HL-60/S4 (cell line): Measurements from ENCODE around the gene SLC36A4.
"Not testable (repeated sequence)": the region's sequence is repeated elsewhere in the genome, so short reads cannot be mapped to it uniquely, and the experiment has no call there.

Experiments used
- in situ Hi-C: fragments of 300-500 bp; cut with MboI; formaldehyde crosslinking; loops from 2 replicates; pipeline ENCODE4 v1.14.3; 2022; ENCODE audit warnings: low sequenced_read_pairs

Gene SLC36A4

DNA sequence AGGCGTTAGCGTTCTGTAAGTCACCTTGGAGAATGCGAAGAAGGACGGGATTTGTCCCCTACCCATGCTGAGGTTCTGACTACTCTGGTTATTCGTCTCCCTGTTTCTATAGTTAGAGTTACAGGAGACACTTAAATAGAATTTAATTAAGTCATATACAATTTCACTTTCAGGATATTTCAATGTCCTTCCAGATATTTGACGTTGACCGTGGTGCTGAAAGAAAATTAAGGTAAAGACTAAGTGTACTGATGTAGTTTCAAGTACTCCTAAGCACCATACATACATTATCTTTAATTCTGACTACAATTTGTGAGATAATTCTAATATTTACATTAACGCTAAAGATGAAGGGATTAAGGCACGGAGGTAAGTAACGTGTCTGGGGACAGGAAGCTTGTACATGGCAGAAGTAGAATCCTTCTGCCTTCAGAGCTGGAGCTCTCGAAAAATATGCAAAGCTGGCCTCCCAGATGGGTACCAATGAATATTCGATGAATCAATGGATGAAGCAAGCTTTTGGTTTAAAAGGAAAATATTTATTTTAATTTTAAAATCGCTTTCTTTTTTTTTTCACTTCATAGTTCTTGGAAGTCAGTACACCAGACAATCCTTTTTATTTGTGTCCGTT, 539 bp upstream of the SLC36A4 start:
- in situ Hi-C loops: no loop called here

DNA sequence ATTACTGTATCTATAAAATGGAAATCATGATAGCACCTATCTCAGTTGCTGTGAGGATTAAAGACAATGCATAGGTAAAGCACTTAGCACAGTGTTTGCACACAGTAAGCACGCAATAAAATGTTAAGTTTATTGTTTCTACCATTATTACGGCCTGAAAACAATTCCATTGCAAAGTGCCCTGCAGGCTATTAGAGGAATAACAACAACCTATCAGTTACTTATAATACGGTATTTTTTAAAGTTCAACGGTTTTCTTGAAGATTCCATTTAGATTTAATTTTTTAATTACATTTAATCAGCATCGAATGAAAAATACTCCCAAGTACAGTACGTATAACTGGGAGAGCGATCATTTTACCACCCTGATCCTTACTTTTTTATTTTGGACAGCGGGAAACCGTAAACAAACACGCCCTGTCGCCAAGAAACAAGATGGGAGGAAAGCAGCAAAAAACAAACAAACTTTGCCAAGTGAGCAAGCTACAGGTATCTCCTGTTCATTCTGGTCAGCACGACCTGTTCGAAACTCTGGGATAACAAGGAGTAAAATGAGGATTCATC, 893 bp downstream of the SLC36A4 start:
- in situ Hi-C loops: no loop called here

DNA sequence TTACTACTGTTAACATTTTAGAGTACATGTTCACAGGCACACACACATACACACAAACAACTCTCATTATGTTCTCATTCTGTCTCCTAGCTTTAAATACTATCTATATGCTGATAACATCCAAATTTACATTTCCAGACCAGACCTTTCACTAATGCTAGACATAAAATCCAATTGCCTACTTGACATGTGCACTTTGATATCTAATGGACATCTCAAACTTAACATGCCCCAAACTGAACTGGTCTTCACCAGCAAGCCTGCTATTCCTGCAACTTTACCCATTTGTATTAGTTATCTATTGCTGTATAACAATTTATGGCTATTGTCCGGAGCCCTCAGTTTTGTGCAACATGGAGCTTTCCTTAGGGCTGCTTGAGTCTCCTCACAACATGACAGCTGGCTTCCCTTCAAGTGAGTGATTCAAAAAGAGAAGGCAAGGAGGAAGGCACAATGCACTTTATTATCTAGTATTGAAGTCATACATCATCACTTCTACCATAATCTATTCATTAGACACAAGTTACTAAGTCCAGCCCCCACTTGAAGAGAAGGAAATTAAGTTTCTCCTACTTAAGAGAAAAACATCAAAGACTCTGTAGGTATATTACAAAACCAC, 3.0 kb downstream of the SLC36A4 start:
- in situ Hi-C loops: no loop called here

DNA sequence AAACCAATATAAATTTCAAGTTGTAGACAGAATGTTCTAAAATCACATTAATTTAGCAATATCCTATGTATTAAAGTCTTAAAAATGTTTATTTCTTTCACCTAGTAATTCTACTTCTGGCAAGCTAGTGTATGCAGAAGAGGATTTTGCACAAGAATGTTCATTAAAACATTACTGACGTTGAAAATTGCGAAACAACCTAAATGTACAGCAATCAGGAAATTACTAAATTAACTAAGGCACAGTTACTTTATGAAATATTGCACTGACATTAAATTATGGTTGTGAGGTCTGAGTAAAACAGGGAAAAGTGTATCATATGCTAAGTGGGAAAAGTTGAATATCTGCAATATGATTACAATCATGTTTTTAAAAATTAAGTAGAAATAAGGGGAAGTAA, 4.1 kb downstream of the SLC36A4 start:
- in situ Hi-C loops: no loop called here

DNA sequence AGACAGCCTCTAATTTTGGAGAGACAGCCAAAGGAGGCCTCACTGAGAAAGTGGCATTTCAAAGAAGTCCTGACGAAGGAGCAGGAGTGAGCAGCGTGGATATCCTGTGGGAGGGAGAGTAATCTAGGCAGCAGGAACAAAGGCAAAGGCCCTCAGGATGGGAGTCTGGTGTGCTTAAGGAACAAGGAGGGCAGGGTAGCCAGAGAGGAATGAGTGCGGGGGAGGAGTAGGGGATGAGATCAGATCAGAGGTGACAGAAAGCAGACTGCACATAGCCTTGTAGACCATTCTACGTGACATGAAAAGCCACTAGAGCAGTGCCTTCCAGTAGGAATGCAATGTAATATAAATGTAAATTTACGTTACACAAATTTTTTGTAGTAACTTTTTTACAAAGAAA, 5.6 kb downstream of the SLC36A4 start:
- in situ Hi-C loops: no loop called here

DNA sequence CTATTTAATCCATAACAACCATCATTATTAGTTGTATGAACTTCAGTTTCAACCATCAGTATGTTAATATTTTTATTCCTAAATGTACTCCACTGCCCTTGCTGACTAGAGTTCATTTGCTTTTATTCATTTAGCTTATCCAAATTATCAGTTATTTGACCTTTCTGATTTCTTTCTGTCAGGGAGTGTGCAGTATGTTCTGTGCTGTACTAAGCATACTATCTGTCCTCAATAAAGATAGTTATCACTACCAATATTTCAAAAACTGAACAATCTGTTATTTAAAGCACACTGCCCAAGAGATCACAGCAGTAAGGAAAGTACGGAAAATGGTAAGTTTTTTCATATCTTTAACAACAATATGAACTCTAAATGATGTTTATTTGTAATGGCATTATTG, 8.3 kb downstream of the SLC36A4 start:
- in situ Hi-C loops: no loop called here

DNA sequence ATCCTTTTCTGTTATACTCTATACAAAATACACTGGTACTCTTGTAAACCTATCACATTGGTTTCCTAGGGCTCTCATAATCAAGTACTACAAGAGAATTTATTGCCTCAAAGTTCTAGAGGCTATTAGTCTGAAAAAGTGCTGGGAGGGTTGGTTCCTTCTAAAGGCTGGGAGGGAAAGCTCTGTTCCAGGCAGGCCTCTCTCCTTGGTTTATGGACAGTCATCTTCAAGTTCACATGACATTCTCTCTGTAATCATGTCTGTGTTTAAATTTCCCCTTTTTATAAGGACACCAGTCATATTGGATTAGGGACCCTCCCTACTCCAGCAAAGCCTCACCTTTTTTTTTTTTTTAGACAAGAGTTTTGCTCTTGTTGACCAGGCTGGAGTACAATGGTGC, 9.1 kb downstream of the SLC36A4 start:
- in situ Hi-C loops: no loop called here

DNA sequence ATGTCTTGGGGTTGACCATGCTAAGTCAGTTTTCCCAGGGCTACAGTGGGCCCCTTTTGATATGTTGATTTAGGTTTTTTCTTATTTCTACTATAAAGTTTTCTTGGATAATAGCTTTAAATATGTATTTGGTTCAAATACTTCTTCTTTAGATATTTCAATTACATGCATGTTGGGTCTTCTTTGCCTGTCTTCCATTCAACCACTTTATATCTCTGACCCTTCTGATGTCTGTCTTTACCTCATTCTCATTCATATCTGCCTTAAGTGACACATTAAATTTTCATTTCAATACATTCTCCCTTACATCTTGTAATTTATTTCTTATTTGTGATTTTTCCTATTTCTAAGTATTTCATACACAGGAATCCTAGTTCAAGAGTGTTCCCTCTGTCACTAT, 10.5 kb downstream of the SLC36A4 start:
- in situ Hi-C loops: no loop called here

DNA sequence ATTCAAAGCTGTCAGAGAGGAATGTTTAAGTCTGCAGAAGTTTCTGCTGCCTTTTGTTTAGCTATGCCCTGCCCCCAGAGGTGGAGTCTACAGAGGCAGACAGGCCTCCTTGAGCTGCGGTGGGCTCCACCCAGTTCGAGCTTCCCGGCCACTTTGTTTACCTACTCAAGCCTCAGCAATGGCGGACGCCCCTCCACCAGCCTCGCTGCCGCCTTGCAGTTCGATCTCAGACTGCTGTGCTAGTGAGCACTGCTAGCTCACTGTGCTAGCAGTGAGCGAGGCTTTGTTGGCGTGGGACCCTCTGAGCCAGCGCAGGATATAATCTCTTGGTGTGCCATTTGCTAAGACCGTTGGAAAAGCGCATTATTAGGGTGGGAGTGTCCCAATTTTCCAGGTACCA, 19.9 kb downstream of the SLC36A4 start:
- in situ Hi-C loops: not testable (repeated sequence)

DNA sequence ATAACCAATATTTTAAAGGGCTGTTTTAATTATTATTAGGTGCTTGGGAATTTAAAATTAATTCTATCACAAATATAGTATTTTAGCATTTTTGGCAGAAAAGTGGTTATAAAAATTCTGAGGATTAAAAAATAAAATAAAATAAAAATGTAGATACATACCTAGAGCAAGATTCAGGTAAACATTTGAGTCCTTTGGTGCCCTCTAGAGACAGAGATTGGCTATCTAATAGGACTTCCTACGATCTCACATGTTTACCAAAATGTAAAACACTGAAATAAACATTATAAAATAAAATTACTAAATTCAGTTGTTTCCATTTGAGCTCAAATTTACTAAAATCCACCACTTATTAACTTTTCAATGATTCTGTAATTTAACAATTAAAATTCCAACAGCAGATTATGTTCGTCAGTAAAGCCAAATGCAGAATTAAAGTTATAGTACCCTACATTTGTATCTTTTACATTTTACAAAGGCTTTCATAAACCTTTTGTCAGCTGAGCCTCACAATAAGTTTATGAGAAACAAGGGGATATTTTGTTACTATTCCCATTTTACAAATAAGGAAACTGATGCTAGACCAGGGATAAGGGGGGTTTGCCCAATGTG, 27.7 kb downstream of the SLC36A4 start:
- in situ Hi-C loops: no loop called here

DNA sequence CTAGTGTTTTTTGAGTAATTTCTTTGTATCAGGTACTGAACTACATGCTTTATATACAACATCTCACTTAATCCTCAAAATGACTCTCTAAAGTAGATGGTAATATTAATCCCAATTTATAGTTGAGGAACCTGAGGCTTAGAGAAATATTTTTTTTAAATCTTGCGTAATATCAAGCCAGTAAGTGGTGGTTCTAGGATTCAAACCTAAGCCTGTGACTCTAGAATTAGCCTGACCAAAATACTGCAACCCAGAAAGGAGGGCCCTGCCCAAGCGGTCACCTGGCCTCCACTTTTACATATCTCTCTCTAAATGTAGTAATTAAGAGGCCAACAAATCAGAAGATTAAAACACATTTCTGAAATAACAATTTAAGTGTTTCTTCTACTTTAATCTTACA, 28.6 kb downstream of the SLC36A4 start:
- in situ Hi-C loops: no loop called here

DNA sequence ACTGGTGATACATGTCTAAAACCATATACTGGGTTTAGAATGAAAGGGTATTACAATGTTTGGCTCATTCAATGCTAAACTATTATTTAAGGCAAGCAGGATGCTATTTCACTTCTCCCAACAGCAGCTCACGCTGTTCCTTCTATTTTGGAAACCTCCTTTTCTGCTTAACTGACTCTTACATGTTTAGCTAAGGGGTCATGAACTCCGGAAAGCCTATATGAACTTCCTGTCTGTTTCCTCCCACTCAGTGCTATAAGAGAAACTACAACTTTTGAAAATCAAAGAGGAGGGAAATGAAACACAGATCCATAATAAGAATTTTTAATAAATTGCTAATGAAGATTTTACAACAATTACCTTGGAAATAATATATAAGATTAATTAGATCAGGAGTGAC, 30.9 kb downstream of the SLC36A4 start:
- in situ Hi-C loops: no loop called here

DNA sequence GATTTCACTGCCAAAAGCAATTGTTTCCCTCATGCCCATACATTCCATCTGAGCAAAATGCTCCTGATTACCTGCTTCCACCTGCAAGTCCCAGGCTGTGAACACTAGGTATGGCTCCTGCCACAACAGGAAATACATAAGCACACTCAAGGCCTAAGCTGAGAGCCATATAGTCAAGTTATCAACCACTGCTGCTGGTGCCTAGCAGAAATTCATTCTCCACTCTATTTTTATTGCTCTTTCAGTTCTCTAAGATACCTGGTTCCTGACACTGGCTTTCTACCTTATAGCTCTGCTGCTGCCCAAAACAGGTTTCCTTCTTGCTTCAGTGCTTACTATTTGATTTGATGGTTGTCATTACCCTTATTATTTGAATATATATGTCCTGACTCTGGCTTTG, 31.6 kb downstream of the SLC36A4 start:
- in situ Hi-C loops: no loop called here

DNA sequence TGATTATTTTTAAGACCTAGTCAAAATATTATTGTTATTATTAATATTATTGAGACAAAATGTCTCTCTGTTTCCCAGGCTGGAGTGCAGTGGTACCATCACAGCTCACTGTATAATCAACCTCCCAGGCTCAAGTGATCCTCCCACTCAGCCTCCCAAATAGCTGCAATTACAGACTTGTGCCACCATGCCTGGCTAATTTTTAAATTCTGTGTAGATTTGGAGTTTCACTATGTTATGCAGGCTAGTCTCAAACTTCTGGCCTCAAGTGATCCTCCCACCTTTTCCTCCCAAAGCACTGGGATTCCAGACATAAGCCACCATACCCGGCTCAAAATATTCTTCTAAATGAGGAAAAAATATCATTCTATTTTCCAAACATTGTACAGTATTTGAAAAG, 37.0 kb downstream of the SLC36A4 start:
- in situ Hi-C loops: no loop called here

DNA sequence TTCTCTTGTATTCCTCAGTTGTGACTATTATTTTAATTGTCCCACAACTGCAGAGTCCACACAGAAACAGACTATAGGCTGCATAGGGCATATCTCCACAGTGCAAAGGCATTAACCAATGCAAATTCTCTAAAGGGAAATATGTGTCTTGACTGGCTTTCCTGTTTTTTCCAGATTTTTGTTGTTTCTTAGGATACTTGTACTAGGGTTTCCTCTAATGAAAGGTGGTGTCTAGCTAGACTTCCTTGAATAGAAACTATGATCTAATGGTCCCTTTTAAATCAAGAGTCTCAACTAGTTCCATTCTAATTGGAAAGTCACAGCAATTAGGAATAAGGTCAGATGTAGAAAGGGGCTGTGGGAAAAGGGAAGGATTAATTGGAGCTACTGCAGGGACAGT, 37.6 kb downstream of the SLC36A4 start:
- in situ Hi-C loops: no loop called here

DNA sequence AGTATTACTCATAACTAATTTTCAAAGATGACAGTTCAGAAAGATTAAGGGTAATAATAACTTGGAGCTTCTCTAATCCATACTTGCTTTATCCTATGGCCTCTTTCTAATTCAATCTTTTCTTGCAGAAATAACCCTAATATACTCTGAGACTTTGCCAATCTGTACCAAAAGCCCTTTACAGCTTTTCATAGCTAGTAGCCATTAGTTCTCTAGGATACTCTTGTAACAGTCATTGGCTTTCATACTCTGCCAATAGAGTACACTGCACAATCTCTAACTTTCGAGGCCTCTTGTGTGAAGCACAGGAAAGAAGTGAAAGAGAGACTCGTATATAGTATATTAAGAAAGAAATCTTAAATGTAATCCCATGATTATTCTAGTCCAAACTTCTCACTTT, 38.1 kb downstream of the SLC36A4 start:
- in situ Hi-C loops: no loop called here

DNA sequence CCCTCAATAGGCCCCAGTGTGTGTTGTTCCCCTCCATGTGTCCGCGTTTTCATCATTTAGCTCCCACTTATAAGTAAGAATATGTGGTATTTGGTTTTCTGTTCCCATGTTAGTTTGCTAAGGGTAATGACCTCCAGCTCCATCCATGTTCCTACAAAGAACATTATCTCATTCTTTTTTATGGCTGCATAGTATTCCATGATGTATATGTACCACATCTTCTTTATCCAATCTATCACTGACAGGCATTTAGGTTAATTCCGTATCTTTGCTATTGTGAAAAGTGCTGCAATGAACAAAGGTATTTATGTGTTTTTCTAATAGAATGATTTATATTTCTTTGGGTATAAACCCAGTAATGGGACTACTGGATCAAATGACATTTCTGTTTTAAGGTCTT, 42.1 kb downstream of the SLC36A4 start:
- in situ Hi-C loops: no loop called here

DNA sequence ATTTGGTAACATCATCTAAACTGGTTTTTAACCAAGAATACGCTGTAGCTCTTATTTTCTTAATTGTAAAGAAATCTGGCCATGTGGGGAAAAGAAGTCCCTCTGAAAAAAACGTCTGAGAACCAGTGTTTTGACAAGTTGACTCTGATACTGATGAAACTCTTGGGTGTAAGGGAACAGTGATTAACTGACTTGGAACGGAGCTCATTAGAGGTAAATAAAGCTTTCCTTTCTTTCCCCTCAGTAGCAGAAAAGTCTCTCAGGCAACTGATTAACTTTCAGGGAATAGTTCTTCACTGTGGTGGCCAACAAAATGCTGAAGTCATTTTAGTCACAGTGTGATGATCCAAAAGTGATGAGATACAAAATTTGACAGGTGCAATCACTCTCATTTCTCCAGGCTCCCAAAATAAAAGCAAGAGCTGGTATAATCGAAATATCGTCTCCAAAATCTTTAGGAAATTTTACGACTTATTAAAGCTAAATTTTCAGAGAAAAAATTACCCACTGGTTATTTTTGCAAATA, 52.3 kb downstream of the SLC36A4 start:
- in situ Hi-C loops: no loop called here

DNA sequence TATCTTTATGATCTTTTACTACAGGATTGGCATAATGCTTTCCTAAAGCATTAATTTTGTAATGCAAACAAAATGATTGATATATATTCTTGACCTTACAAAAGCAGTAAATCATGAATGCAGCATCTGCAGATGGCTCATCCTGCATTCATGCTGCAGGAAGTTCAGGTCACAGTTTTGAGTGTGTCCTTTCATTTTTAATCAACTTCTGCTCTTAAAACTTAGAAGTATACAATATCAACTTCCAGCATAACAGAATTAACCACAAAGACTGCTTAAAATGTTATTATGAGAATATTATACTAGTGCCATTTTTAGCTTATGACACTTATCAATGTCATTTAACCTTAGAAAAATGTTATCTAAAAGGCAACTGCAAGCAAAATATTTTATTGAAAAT, 54.0 kb downstream of the SLC36A4 start:
- in situ Hi-C loops: no loop called here

DNA sequence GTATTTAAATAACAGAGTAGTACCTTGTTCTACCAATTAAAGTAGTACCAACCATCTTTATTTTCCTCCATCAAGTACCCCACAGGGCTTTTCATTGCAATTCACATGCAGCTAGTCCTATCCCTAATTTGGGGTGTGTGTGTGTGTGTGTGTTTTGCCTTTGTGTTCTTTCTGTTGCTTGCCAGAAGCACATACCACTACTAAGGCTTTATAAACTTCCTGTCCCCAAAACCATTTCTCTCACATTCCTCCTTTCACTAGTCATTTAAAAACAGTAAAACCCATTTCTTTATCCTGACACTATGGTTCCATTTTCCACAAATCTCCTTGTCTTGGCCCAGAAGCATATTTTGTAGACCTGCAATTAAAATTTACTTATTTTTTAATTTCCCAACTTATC, 54.6 kb downstream of the SLC36A4 start:
- in situ Hi-C loops: no loop called here

DNA sequence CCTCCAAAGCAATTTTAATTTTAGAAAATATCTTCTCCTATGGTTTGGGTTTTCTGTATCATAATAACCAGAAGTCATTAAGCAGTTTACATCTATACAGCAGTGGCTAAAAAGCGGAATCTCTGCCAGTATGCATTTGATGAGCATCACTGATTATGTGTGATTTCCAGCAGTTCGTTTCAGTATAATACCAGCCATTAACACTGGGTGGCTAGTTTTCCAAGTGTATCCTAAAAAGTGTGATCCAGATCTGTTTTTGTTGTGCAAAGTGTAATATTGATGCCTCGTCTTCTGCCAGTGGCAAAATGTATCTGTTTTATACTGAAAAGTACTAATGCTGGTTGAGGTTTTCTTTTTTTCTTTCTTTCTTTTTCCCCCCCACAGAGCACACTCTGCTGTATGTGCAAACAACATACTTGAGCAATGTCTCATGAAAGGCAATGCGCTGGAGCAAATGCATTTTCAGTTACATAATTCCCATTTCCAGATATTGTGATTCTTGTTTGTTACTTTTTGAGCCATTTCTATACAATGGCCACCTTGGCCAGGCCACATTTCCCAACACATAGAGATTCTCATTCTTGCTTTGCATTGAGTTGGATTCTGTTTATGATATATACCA, 64.2 kb downstream of the SLC36A4 start:
- in situ Hi-C loops: no loop called here

DNA sequence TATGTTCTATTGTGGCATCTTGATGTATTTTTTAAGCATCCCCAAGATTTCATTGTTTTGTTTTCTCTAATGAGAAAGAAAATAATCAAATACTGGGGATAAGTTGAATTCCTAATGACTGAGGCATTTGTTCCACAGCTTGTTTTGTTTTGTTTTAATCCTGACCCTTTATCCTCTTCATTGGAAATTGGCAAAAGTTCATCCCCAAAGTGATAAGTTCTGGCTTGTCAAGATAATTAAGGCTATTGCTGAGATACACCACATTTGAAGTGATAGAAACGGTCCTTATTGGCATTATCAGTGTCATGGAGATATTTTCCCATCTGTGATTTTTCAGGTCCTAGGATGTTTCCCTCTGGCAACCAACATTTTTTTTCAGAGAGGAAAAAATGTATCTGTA, 65.0 kb downstream of the SLC36A4 start:
- in situ Hi-C loops: no loop called here
